ENCODE results near the gene TEAD4. TPM values are rescaled to one million over a fixed set of nuclear protein-coding genes. Genes with fewer than 3 reads are reported as not detected.

TEAD4 gene
- total and polyA plus RNA-seq, 12 donors: 4.7 to 45.6 (median 11.4) TPM

GRCh38 chr12:2984698-2985097, 25.5 kb downstream of the TEAD4 start:
- no peak overlapping the region for H3K27ac ChIP-seq
- H3K27me3 ChIP-seq: no peaks in the 10 kb centered on the region
- DNase-seq: no peak
- ATAC-seq: no peak
- intact Hi-C loops (cut with DNase I): no loop called here
- TF ChIP-seq, protein P1, sequence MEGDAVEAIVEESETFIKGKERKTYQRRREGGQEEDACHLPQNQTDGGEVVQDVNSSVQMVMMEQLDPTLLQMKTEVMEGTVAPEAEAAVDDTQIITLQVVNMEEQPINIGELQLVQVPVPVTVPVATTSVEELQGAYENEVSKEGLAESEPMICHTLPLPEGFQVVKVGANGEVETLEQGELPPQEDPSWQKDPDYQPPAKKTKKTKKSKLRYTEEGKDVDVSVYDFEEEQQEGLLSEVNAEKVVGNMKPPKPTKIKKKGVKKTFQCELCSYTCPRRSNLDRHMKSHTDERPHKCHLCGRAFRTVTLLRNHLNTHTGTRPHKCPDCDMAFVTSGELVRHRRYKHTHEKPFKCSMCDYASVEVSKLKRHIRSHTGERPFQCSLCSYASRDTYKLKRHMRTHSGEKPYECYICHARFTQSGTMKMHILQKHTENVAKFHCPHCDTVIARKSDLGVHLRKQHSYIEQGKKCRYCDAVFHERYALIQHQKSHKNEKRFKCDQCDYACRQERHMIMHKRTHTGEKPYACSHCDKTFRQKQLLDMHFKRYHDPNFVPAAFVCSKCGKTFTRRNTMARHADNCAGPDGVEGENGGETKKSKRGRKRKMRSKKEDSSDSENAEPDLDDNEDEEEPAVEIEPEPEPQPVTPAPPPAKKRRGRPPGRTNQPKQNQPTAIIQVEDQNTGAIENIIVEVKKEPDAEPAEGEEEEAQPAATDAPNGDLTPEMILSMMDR (IDR thresholded peaks at IDR 0.05): no peak
- H3K4me1 ChIP-seq: peaks cover 0 to 26% (median 14%) of the 10 kb centered on the region in 9 donors
- no peak overlapping the region for H3K4me3 ChIP-seq
- peaks cover 0 to 10% (median 0%) of the 10 kb centered on the region in 9 donors for H3K36me3 ChIP-seq
- WGBS, 2 donors: 99 to 100% methylated on average over 1 of the region's 1 CpG
- peaks cover 0 to 11% (median 3%) of the 10 kb centered on the region in 11 donors for H3K9me3 ChIP-seq

GRCh38 chr12:2986876-2987275, 27.7 kb downstream of the TEAD4 start:
- 78 to 86% methylated on average over 3 of the region's 3 CpGs for WGBS, 2 donors
- no peak for ATAC-seq
- DNase-seq: no peak
- Histone ChIP-seq H3K36me3 (peaks cover 0 to 5% (median 0%) of the 10 kb centered on the region in 9 donors), H3K27me3 (no peaks in the 10 kb centered on the region), H3K27ac (no peak overlapping the region), H3K4me1 (peaks cover 0 to 24% (median 12%) of the 10 kb centered on the region in 9 donors), H3K9me3 (peaks cover 0 to 16% (median 8%) of the 10 kb centered on the region in 11 donors), H3K4me3 (no peak overlapping the region)
- intact Hi-C loops (cut with DNase I): no loop called here
- TF ChIP-seq, protein P1 (IDR thresholded peaks at IDR 0.05): no peak

GRCh38 chr12:2988494-2988893, 29.3 kb downstream of the TEAD4 start:
- no peak overlapping the region for H3K4me3 ChIP-seq
- no peak for DNase-seq
- intact Hi-C loops (cut with DNase I): no loop called here
- H3K4me1 ChIP-seq: peaks cover 0 to 8% (median 0%) of the 10 kb centered on the region in 9 donors
- H3K36me3 ChIP-seq: peaks cover 0 to 5% (median 0%) of the 10 kb centered on the region in 9 donors
- no peak overlapping the region for H3K27ac ChIP-seq
- no peaks in the 10 kb centered on the region for H3K27me3 ChIP-seq
- ATAC-seq: no peak
- TF ChIP-seq, protein P1 (IDR thresholded peaks at IDR 0.05): no peak
- WGBS, 2 donors: 97 to 98% methylated on average over 5 of the region's 5 CpGs
- H3K9me3 ChIP-seq: peaks cover 0 to 16% (median 8%) of the 10 kb centered on the region in 11 donors

- ATAC-seq (no peak), DNase-seq (no peak)
- intact Hi-C loops (cut with DNase I): no loop called here
- no peaks in the 10 kb centered on the region for H3K4me1 ChIP-seq
- H3K36me3 ChIP-seq: peaks cover 0 to 21% (median 0%) of the 10 kb centered on the region in 9 donors
- TF ChIP-seq, protein P1 (IDR thresholded peaks at IDR 0.05): no peak
- H3K4me3 ChIP-seq: no peak overlapping the region
- H3K27me3 ChIP-seq: no peaks in the 10 kb centered on the region
- H3K9me3 ChIP-seq: peaks cover 0 to 16% (median 8%) of the 10 kb centered on the region in 11 donors
- WGBS, 2 donors: 79 to 81% methylated on average over 5 of the region's 5 CpGs
- no peak overlapping the region for H3K27ac ChIP-seq
These were observed 33.5 kb downstream of the TEAD4 start for GRCh38 chr12:2992724-2993123.

Data from heart right ventricle (tissue), 16 donors.